Suprapubic skin (tissue), 3 donors: ENCODE data around the gene SHISA7.

ENCODE experiments used
- CTCF ChIP-seq, 2 donors: fragments of 200-600 bp in 1 of 2; fragments of 450-650 bp in 1 of 2; sonication (generic) in 1 of 2; IDR thresholded peaks; one replicate each; pipeline ENCODE4 v1.5.1; 2016 to 2019; ENCODE audit warnings: antibody characterized with exemption in 2 of 2, mild to moderate bottlenecking in 1 of 2, moderate library complexity in 1 of 2
- EP300 ChIP-seq: sonication (generic); formaldehyde crosslinking; IDR thresholded peaks from one replicate; pipeline ENCODE4 v1.6.1; 2017; ENCODE audit warnings: antibody characterized with exemption
- POLR2A ChIP-seq, 2 donors: fragments of 450-650 bp; IDR thresholded peaks; one replicate each; pipeline ENCODE4 v1.6.1; 2017; ENCODE audit warnings: antibody characterized with exemption in 2 of 2, mild to moderate bottlenecking in 2 of 2, moderate library complexity in 2 of 2

GRCh38 chr19:55459551-55459949 lies 16.4 kb upstream of the SHISA7 start:
- no peak for TF ChIP-seq EP300
- TF ChIP-seq CTCF (IDR thresholded peaks at IDR 0.05) = no peak
- no peak for TF ChIP-seq POLR2A (IDR thresholded peaks at IDR 0.05)
